Osteocyte (in vitro differentiated cells): Measurements from ENCODE around the gene IGFBPL1. TPM values are rescaled to one million over a fixed set of nuclear protein-coding genes. Genes with fewer than 3 reads are reported as not detected.

ENCODE experiments used
- DNase-seq: peaks from one replicate; pipeline ENCODE4 v3.0.0; 2021; ENCODE audit warnings: mixed read lengths; ENCODE audit not compliant: unreplicated experiment; ENCODE audit errors: extremely low spot score
- H3K27ac Mint-ChIP-seq: one replicate; pipeline ENCODE4 v1.8.0; 2021; ENCODE audit warnings: mild to moderate bottlenecking, mixed read lengths; ENCODE audit not compliant: unreplicated experiment
- H3K27me3 Mint-ChIP-seq: one replicate; pipeline ENCODE4 v1.8.0; 2021; ENCODE audit warnings: mixed read lengths; ENCODE audit not compliant: unreplicated experiment
- H3K36me3 Mint-ChIP-seq: one replicate; pipeline ENCODE4 v1.8.0; 2021; ENCODE audit warnings: mixed read lengths; ENCODE audit not compliant: unreplicated experiment
- H3K4me1 Mint-ChIP-seq: one replicate; pipeline ENCODE4 v1.8.0; 2021; ENCODE audit warnings: mixed read lengths; ENCODE audit not compliant: unreplicated experiment
- H3K4me3 Mint-ChIP-seq: one replicate; pipeline ENCODE4 v1.8.0; 2021; ENCODE audit warnings: mild to moderate bottlenecking, moderate library complexity, mixed read lengths; ENCODE audit not compliant: unreplicated experiment
- H3K9me3 Mint-ChIP-seq: one replicate; pipeline ENCODE4 v1.8.0; 2021; ENCODE audit warnings: mixed read lengths; ENCODE audit not compliant: unreplicated experiment
- CTCF ChIP-seq: fragments of 200-600 bp; sonication (generic); IDR thresholded peaks from 2 replicates; pipeline ENCODE4 v1.5.0; 2021; ENCODE audit warnings: antibody characterized with exemption, mild to moderate bottlenecking, moderate library complexity
- total RNA-seq: library from RNA; stranded (reverse); gene quantifications from 2 replicates; pipeline ENCODE4 v1.2.1, GENCODE V29; 2021

Gene IGFBPL1
- total RNA-seq, 1 donor from 2014 or later, result 2.8 TPM

- TF ChIP-seq CTCF, result no peak
- Mint-ChIP-seq H3K27ac (no peak overlapping the region), H3K4me3 (no peak overlapping the region), H3K27me3 (peaks cover 2% of the 10 kb centered on the region), H3K4me1 (peaks cover 22% of the 10 kb centered on the region), H3K9me3 (no peaks in the 10 kb centered on the region), H3K36me3 (no peaks in the 10 kb centered on the region)
- DNase-seq, result peak; percentile 42
These were observed 17.3 kb upstream of the IGFBPL1 start for GRCh38 chr9:38441347-38442085.

GRCh38 chr9:38440516-38440915, 16.3 kb upstream of the IGFBPL1 start:
- Mint-ChIP-seq H3K4me1 (peaks cover 22% of the 10 kb centered on the region), H3K36me3 (no peaks in the 10 kb centered on the region), H3K27ac (no peak overlapping the region), H3K27me3 (peaks cover under 1% of the 10 kb centered on the region), H3K9me3 (no peaks in the 10 kb centered on the region), H3K4me3 (no peak overlapping the region)
- DNase-seq, result no peak
- TF ChIP-seq CTCF, result no peak

GRCh38 chr9:38439916-38440301, 15.7 kb upstream of the IGFBPL1 start:
- Mint-ChIP-seq H3K36me3 (no peaks in the 10 kb centered on the region), H3K27ac (no peak overlapping the region), H3K27me3 (no peaks in the 10 kb centered on the region), H3K9me3 (no peaks in the 10 kb centered on the region), H3K4me1 (peaks cover 22% of the 10 kb centered on the region), H3K4me3 (no peak overlapping the region)
- TF ChIP-seq CTCF, result no peak
- DNase-seq, result no peak

- H3K27me3 Mint-ChIP-seq, result no peaks in the 10 kb centered on the region
- H3K4me1 Mint-ChIP-seq, result peaks cover 22% of the 10 kb centered on the region
- no peak overlapping the region for H3K4me3 Mint-ChIP-seq
- no peaks in the 10 kb centered on the region for H3K36me3 Mint-ChIP-seq
- no peak overlapping the region for H3K27ac Mint-ChIP-seq
- TF ChIP-seq CTCF, result no peak
- no peaks in the 10 kb centered on the region for H3K9me3 Mint-ChIP-seq
- DNase-seq, result peak; percentile 63
These were observed 15.1 kb upstream of the IGFBPL1 start for GRCh38 chr9:38439291-38439915.

GRCh38 chr9:38437193-38437823, 13.1 kb upstream of the IGFBPL1 start:
- Mint-ChIP-seq H3K27ac (peak overlapping the region; percentile 90), H3K4me1 (peaks cover 14% of the 10 kb centered on the region), H3K27me3 (no peaks in the 10 kb centered on the region), H3K36me3 (no peaks in the 10 kb centered on the region), H3K9me3 (no peaks in the 10 kb centered on the region), H3K4me3 (no peak overlapping the region)
- peak; percentile 49 for DNase-seq
- no peak for TF ChIP-seq CTCF
